CMK (cell line): Measurements from ENCODE around the gene CCR8.
"Not testable (repeated sequence)": the region's sequence is repeated elsewhere in the genome, so short reads cannot be mapped to it uniquely, and the experiment has no call there.

Experiments used
- DNase-seq: peaks from one replicate; pipeline ENCODE4 v3.0.0-alpha.2; 2010; ENCODE audit warnings: low read depth

The CCR8 gene

DNA sequence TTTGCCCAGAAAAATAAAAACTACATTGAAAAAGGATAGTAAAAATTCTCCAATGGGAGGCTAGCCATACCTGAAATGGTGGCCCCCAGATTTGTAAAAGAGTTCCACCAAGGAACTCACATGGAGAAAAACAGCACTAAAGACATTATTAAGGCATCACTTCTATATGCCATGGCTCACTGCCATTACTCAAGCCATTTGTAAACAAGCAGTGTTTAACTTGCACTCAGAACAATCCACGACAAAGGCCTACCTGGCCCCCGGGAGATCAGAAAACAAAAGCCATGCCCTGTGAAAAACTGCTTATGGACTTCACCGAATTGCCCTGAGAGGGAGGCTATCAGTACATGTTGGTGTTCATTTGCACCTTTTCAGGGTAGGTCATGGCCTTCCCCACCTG lies 19.6 kb downstream of the CCR8 start:
- DNase-seq: no peak

DNA sequence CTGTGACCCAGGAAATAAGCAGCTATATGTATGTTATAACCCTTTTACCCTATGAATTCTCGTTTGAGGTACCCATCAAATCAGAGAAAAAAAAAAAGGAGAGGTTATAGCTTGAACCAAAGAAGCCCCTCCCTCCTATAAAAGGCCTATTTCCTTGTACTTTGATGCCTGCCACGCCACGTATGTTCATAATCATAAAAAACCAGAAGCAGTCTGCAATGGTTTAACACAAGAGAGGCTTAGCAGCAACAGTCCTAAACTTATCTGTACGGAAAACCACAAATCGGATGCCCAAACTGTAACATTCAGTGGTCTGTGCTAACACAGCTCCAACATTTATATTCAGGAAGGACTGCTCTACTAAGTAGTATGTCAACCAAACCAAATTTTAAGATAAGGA lies 21.2 kb downstream of the CCR8 start:
- DNase-seq: peak; percentile 70

DNA sequence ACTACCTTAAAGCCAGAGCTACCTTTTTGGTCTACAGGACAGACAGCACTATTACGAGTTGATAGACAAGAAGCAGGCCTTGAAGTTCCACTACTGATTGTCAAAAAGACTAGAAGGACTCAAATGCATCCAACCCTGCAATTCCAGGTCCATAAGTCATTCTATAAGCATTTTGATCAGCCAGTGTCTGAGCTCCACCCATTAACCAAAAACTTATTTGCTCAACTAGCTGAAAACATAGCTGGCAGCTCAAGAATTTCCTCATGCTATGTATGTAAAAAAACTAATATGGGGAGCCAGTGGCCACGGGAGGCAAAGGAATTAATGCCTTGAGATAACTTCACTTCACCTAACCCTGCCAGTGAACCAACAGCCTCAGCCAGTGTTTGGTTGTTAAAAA lies 21.6 kb downstream of the CCR8 start:
- DNase-seq: not testable (repeated sequence)

DNA sequence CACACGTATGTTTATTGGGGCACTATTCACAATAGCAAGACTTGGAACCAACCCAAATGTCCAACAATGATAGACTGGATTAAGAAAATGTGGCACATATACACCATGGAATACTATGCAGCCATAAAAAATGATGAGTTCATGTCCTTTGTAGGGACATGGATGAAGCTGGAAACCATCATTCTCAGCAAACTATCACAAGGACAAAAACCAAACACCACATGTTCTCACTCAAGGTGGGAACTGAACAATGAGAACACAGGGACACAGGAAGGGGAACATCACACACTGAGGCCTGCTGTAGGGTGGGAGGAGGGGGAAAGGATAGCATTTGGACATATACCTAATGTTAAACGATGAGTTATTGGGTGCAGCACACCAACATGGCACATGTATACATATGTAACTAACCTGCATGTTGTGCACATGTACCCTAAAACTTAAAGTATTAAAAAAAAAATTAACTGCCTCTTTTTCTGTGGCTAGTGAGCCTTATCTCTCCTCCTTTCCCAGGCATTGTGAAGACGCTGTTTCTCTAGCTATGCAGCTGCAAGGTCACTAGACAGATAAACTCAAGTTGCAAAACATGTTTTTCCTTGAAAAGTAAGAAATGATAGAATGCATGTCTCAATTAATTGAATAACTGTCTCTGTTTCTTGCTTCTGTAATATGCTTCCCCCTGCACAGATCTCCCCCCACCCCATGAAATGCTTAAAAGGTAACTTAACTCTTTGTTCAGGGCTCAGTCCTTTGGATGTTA lies 23.8 kb downstream of the CCR8 start:
- DNase-seq: not testable (repeated sequence)

DNA sequence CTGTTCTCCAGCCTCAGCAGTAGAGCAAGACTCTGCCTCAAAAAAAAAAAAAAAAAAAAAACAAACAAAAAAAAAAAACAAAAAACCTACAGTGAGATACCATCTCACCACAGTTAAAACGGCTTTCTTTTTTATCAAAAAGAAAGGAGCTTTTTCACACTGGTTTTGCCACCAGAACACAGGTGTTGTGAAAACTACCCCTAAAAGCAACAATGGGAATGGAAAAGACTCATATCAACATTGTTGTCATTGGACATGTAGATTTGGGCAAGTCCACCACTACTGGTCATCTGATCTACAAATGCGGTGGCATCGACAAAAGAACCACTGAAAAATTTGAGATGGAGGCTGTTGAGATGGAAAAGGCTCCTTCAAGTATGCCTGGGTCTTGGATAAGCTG lies 28.8 kb downstream of the CCR8 start:
- DNase-seq: no peak

DNA sequence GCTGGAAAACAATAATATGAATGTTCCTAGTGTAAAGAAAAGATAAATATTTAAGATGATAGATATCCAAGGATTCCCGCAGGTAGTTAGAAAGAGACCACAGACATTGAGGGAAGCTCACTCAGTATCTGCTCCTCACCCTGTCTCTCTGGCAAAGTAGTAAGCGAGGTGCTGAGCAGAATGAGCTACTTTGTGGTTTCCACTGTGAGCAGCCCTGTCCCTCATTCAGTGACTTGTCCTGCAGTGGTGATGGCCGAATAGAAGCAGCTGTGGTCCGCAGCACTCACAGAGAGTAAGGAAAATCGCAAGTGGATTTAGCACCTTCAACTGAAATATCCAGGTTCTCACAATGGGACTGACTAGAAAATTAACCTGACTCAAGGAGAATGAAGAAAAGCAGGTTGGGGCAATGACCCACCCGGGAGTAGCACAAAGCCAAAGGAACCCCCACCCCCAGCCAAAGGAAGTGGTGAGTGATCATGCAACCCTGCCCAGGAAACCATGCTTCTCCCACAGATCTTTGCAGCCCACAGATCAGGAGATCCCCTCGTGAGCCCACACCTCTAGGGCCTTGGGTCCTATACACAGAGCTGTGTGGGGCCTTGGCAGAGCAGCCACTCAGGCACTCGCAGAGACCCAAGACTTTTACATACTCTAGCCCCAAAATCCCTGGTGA lies 31.9 kb downstream of the CCR8 start:
- DNase-seq: no peak

DNA sequence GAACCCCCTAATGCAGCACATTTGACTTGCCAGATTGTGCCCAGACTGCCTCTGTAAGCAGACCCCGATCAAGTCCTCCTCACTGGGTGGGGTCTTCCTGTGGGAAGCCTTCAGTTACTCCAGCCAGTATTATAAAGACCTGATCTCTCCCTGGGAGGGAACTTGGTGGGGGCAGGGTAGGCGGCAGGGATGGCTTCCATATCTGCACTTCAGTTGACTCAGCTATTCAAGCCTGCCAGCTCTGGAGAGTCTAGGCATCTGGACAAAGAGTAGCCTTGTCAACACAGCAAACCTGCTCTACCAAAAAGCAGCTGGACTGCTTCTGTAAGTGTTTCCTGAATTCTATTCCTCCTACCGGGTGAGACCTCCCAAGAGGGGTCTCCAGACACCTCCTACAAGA lies 32.7 kb downstream of the CCR8 start:
- DNase-seq: no peak

DNA sequence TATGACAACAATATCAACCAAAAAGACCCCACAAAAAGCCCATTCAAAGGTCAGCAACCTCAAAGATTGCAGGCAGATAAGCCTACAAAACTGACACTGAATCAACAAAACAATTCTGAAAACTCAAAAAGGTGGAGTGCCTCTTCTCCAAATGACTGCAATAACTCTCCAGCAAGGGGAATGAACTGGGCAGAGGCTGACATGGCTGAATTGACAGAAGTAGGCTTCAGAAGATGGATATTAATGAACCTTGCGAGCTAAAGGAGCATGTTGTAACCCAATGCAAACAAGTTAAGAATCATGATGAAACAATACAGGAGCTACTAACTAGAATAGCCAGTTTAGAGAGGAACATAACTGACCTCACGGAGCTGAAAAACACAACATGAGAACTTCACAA lies 33.3 kb downstream of the CCR8 start:
- no peak for DNase-seq

DNA sequence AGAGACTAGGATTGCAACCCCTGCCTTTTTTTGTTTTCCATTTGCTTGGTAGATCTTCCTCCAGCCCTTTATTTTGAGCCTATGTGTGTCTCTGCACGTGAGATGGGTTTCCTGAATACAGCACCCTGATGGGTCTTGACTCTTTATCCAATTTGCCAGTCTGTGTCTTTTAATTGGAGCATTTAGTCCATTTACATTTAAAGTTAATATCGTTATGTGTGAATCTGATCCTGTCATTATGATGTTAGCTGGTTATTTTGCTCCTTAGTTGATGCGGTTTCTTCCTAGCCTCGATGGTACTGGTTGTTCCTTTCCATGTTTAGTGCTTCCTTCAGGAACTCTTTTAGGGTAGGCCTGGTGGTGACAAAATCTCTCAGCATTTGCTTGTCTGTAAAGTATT lies 40.9 kb downstream of the CCR8 start:
- DNase-seq: not testable (repeated sequence)

DNA sequence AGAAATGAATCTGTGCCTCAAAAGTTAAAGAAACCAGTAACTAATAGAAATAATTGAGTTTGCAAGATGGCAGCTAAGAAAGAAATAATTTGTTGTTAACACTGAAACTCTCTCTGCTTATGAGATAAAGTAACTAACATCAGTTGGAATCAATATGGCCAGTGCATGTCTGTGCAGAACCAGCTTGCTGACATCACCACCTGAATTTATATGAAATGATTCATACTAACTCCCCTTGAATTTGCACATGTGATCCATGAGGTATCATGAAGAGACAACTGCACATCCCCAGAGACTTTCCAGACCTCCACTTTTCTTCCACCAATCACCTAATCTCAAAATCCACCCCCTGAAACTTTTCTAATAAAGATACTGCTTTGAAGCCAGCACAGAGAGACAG lies 43.3 kb downstream of the CCR8 start:
- no peak for DNase-seq

DNA sequence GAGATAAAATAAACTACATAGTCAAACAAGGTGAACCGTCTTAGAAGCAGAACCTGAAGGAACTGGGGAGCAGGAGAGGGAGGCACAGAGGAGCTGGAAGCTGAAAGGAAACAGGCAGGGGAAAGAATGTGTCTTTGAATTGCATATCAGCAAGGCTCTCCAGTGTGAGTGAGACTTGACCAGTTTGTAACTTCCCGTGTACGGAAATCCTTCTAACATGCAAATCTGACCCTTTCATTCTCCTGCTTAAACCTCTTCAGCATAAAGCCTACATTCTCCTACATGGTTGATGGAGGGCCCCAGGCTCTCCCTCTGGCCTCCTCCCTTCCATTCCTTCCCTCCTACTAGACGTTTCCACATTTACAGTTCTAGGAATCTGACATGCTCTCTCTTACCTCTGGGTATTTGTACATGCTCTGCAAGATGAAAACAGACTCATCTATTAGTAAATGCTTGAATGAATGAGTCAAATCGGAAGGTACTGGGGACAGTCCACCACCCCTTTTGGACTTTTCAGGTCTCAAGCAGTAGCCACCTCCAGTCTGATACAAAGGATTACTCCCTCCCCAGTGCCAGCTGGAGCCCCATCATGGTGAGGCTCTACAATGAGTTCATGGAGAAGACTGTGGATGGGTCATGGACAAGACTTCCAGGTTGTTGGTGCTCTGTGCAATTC lies 47.6 kb downstream of the CCR8 start:
- DNase-seq: no peak

DNA sequence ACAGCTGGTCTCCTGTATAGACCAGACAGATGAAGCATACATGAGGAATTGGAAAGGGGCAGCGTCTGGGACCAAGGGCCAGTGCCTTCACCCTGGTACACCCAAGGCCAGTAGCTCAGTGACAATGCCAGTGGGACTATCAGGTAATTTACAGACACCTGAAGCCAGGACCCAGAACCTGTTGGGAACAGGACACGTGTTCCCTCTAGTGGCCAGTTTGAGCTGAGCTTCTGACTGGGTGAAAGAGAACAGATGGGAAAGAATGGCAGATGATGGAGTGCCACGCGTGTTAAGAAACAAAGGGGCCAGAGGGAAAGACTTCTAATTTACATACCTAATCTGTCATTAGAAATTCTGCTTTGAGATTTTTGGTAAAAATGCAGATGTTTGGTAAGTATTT lies 48.6 kb downstream of the CCR8 start:
- DNase-seq: no peak

DNA sequence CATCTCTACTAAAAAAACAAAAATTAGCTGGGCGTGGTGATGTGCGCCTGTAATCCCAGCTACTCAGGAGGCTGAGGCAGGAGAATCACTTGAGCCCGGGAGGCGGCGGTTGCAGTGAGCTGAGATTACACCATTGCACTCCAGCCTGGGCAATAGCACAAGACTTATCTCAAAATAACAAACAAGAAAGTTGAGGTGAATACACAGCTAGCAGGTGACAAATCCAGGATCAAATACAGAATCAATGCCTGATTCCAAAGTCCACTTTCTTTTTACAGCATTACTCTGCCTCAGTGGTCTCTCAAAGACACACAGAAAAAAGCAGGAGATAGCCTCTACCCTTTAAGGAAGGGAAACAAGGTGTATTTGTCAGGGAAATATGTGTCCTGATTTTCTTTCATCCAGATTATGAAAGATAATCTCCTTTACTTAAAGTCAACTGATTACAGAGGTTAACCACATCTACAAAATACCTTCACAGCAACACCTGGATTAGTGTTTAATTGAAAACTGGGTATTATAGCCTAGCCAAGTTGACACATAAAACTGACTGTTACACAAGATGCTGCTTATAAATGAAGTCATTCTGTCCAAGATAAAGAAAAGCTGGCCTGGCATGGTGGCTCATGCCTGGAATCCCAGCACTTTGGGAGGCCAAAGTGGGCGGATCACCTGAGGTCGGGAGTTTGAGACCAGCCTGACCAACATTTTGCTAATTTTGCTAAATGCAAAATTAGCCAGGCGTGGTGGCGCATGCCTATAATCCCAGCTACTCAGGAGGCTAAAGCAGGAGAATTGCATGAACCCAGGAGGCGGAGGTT lies 49.7 kb downstream of the CCR8 start:
- DNase-seq: no peak

DNA sequence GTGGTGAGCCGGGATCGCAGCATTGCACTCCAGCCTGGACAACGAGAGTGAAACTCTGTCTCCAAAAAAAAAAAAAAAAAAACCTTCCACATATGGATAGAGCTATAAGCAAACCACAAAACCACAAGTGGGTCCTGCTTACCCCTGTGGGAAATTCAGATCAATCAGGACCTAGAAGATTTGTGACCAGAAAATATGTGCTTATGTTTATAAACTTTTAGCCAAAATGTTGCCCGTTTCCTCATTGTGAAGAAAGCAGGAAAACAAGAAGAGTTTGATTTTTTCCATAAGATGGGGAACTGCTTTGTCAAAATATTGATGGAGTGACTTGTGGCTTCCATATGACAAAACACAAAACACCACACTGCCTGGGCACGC lies 50.3 kb downstream of the CCR8 start:
- DNase-seq: no peak

DNA sequence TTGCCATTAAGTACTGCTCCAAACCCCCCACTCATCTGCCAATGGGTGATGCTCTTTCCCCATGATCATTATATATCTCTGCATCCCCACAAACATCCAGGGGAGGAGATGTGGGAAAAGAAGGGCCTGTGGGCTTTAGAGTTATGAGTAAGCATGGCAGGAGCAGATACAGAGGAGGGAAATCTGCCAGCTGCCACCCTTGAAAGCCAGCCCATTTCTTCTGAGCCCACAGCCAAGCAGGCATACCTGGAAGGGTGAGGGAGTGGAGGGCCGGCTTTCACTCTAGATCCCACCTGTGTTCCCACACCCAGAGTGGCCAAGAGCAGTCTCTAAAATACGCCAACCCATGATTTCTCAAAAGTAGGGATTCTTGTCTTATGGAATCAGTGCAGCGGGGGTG lies 51.9 kb downstream of the CCR8 start:
- no peak for DNase-seq
